NCI-H1436 treated with DMSO at 0.1 percent for 48 hours (cell line): ENCODE measurements around the gene VDAC2.
"Not testable (repeated sequence)": the region's sequence is repeated elsewhere in the genome, so short reads cannot be mapped to it uniquely, and the experiment has no call there.

Experiments used
- DNase-seq: peaks from one replicate; lab custom pipeline; 2025; lab: John Stamatoyannopoulos, UW

The VDAC2 gene

DNA sequence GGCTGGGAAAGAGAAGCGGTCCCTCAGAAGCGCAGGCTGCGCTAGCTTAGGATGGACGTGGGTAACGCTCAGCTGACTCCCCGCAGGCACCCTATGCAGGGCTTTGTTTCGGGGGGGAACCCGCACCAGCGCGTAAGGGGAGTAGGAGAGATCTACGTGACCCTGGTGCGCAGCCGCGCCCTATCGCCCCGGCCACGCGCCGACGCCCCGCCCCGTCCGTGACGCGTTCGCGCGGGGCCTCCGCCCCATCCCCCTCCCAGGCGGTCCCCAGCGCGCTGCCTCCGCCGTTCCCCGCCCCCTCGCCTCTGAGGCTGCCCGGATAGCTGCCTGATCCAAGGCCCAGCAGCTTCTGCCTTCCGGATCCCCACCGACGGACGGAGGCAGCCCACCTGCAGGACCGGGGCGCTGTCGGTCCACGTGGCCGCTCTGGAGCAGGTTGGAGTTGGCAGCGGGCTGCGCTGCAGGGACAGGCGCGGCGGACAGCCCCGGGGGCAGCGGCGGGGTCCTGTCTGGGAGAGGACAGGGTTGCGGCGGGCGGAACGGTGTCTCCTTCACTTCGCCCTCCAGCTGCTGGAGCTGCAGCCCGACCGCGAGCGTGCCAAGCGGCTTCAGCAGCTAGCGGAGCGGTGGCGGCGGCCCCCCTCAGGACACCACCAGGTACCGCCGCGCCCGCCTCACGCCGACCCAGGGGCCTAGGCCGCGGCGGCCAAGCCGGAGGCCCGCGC lies at the start of gene VDAC2:
TSS of gene VDAC2 (plus strand) at position 515 of the 725 bp plus-strand sequence. CDS start 363 bp downstream, outside the sequence.
- no peak for DNase-seq

DNA sequence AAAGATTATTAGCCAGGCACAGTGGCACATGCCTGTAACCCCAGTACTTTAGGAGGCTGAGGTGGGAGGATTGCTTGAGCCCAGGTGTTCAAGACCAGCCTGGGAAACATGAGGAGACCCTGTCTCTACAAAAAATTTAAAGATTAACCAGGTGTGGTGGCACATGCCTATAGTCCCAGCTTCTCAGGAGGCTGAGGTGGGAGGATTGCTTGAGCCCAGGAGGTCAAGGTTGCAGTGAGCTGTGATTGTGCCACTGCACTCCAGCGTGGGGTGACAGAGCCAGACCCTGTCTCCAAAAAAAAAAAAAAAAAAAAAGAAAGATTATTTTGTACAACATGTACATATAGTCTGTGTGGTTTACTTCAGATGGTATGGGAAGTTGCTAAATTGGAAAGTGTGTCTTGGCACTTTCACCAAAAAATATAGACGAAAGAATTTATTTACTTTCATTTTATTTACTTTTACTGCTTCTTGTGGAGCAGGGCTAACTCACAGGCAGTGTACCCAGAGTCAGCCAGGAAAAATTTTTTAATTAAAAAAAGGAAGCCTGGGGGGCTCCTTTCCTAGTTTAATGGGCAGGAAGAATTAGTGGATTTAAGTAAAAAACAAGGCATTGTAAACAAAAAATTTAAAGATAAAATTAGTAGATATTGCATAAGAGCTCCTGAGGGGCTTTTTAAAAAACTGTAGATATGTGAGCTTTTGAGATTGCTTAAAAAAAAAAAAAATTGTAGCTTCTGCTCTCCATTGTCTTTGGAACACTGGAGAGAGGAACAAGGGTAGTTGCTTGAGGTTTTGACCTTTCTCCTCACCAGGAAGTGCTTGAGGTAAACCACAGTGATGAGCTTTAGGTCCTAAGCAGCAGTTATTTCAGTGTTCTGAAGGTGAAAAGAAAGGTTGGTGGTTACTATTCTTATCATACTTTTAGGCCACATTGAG lies 44.6 kb upstream of the VDAC2 start:
- DNase-seq: no peak

GRCh38 chr10:75166623-75166972 lies 44.0 kb upstream of the VDAC2 start:
- DNase-seq: no peak

DNA sequence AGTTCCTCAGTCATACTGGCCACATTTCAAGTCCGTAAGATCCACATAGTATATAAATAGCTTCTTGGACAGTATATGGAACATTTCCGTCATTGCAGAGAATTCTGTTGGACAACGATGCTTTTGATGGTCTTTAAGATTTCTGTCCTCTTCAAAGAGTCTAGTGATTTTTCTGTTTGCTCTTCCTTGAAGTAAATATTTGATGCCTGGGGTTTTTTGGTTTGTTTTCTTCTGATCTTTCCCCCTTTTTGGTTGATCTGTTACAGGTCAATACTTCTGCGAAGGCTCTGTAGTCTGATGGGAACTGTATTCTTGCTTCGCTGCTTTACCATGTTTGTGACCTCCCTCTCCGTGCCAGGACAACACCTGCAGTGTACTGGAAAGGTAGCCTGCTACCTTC lies 42.3 kb upstream of the VDAC2 start:
- no peak for DNase-seq

DNA sequence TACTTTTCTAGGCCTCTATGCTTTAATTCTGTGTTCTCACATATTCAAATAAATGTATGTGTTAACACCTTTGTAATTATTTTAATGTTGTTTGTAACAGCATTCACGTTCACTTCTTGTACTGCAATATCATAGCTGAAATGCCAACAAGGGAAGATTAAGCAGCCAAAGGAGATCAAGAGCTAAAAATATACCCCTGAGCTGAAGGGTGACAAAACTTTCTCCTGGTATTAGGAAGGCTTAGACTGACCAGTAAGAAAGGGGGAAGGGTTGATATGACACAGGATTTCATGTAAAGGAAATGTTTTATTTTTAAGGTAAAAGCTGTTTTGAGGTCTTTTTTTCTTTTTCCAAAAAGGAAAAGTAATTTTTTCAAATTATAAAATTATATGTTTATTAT lies 40.4 kb upstream of the VDAC2 start:
- DNase-seq: no peak

GRCh38 chr10:75175046-75175445 lies 35.5 kb upstream of the VDAC2 start:
- no peak for DNase-seq

DNA sequence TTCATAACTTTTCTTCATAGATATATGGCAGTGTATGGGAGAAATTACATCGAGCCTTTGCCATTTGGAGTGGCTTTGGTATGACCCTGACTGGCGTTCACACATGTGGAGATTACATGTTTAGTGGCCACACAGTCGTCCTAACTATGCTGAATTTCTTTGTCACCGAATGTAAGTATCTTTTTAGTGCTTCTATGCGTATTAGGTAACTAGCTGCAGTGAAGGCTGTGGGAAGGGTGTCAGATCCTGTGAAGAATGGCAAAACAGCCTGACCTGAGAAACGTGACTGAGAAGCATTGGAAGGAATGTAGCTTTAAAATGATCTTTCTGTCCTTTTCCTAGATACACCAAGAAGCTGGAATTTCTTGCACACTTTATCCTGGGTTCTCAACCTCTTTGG lies 34.5 kb upstream of the VDAC2 start:
- no peak for DNase-seq

GRCh38 chr10:75176736-75177135 lies 33.9 kb upstream of the VDAC2 start:
- DNase-seq: no peak

GRCh38 chr10:75179657-75180177 lies 30.9 kb upstream of the VDAC2 start:
- no peak for DNase-seq

GRCh38 chr10:75180592-75180991 lies 30.0 kb upstream of the VDAC2 start:
- no peak for DNase-seq

DNA sequence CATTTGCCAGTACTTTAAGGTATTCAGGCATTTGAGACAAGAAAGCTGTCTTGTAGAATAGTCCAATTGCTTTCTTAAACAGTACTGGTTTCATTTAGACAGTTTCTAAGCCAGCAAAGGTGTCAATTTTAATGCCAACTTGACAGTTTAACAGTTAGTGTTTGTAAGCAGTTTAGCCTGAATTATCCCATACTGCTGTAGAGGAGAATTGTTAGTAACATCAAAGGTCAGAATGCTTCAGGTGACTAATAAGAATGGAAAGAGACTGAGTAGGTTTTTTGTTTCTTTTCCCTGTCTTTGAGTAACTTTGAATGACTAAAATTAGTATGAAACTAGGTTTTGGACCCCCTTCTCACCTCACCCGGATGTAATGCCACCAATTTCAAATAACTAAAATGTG lies 29.5 kb upstream of the VDAC2 start:
- no peak for DNase-seq

DNA sequence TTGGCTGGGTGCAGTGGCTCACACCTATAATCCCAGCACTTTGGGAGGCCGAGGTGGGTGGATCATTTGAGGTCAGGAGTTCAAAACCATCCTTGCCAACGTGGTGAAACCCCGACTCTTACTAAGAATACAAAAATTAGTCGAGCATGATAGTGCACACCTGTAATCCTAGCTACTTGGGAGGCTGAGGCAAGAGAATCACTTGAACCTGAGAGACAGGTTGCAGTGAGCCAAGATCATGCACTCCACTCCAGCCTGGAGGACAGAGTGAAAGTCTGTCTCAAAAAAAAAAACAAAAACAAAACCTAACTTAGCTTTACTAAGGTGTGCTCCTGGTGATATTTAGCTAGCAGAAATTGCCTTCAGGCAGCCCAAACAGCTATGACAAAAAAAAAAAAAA lies 24.3 kb upstream of the VDAC2 start:
- DNase-seq: no peak

DNA sequence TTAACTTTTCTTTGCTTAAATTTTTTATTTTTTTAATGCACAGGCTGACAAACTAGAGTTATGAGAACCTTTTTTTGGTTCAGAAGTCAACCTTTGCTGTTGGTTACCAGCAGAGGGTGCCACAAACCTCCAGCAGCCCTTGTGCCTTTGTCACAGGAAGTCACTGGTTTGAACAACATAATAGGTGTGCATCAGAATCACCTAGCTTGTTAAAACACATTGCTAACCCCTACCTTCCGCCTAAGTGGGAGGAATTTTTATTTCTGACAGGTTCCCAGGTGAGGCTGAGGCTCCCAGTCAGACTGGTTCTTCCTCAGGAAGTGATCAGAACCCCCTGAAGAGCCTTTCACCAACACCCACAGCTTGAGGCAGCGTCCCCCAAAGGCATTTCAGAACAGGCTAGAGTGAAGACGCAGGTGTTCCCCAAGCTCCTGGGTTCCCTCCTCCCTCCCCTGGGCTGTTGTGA lies 22.6 kb upstream of the VDAC2 start:
- no peak for DNase-seq

DNA sequence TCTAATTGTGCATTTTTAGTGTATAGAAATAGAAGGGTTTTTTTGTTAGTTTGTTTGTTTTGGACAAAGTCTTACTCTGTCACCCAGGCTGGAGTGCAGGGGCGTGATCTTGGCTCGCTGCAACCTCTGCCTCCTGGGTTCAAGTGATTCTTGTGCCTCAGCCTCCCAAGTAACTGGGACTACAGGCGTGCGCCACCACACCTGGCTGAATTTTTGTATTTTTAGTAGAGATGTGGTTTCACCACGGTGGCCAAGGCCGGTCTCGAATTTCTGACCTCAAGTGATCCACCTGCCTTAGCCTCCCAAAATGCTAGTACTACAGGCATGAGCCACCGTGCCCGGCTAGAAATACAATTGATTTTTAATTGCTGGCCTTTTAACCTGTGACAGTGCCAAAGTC lies 22.1 kb upstream of the VDAC2 start:
- DNase-seq: not testable (repeated sequence)

GRCh38 chr10:75189266-75190096 lies 21.1 kb upstream of the VDAC2 start:
- no peak for DNase-seq

- DNase-seq: no peak
Measured at GRCh38 chr10:75191821-75192568, 18.6 kb upstream of the VDAC2 start.

GRCh38 chr10:75194625-75195024 lies 16.0 kb upstream of the VDAC2 start:
- not testable (repeated sequence) for DNase-seq

GRCh38 chr10:75195035-75195763 lies 15.4 kb upstream of the VDAC2 start:
- DNase-seq: no peak

GRCh38 chr10:75197066-75197465 lies 13.5 kb upstream of the VDAC2 start:
- DNase-seq: no peak

DNA sequence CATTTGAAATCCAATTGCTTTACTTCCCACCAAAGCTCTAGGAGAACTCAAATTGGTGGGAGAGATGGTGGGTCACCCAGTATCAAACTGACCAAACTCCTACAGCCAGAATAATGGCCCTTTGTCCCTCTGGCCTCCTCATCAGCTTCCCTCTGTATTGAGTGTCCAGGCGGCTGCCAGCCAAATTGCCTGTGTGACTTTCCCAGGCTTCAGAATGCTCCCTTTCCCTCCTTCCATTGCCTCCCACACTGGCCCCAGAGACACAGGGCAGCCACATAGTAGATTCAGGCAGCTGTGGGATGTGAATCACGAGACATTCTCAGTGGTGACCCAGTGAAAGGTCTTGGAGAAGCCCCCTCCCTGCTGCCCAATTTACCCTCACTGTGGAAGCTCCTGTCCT lies 12.7 kb upstream of the VDAC2 start:
- DNase-seq: no peak

DNA sequence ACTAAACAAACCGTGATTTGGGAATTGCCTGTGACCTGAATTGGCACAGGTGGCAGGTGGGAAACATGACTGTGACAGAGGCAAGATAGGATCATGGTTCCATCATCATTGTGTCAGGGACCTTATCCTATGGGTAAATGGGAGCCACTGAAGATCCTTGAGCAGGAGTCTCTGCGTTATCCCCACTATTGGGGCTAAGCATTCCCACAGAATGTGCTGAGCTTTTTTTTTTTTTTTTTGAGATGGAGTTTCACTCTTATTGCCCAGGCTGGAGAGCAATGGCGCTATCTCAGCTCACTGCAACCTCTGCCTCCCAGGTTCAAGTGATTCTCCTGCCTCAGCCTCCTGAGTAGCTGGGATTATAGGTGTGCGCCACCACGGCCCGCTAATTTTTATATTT lies 10.6 kb upstream of the VDAC2 start:
- not testable (repeated sequence) for DNase-seq
